A549 (cell line): ENCODE results near the gene LIPT2. TPM values are rescaled to one million over a fixed set of nuclear protein-coding genes. Genes with fewer than 3 reads are reported as not detected.

Source experiments
- ATAC-seq, 2 experiments: fragments of 200-7000 bp in 1 of 2; fragments of >200 bp in 1 of 2; cut with Nextera tagmentation in 1 of 2; cut with Tn5 transposase in 1 of 2; 3 replicates each; pipeline versions ENCODE4 v1.8.0 to v1.9.1; 2018 to 2020; ENCODE audit warnings: mild to moderate bottlenecking in 1 of 2, moderate library complexity in 1 of 2
- CTCF ChIA-PET: fragments of 300-600 bp; sonication (Branson Sonifier 250); formaldehyde crosslinking; extraction: SDS; loops from one replicate; lab custom pipeline; 2021; ENCODE audit warnings: antibody characterized with exemption, inconsistent platforms; lab: Yijun Ruan, JAX
- POLR2A ChIA-PET: fragments of 350-600 bp; formaldehyde crosslinking; extraction: SDS; loops from one replicate; lab custom pipeline; 2021; ENCODE audit warnings: antibody characterized with exemption, inconsistent platforms; lab: Yijun Ruan, JAX
- DNase-seq, 2 experiments: peaks; one replicate each; pipeline versions ENCODE4 v3.0.0 to v3.0.0-alpha.2; 2011 to 2016; ENCODE audit warnings: low read depth in 1 of 2, low spot score in 1 of 2
- FAIRE-seq: peaks from 2 replicates; lab custom pipeline; 2011; peaks lifted over from hg19 to GRCh38; lab: Jason Lieb, UNC
- H3K27ac ChIP-seq, 2 experiments: fragments of >200 bp; sonication (Bioruptor Twin); formaldehyde crosslinking; 3 replicates each; pipeline ENCODE4 v1.5.1; 2016 to 2017
- H3K4me1 ChIP-seq: fragments of >200 bp; sonication (Bioruptor Twin); formaldehyde crosslinking; 3 replicates; pipeline ENCODE4 v1.6.1; 2016
- H3K4me2 ChIP-seq: fragments of >200 bp; sonication (Bioruptor Twin); formaldehyde crosslinking; 3 replicates; pipeline ENCODE4 v1.6.1; 2016
- H3K4me3 ChIP-seq: fragments of >200 bp; sonication (Bioruptor Twin); formaldehyde crosslinking; 3 replicates; pipeline ENCODE4 v1.5.1; 2016
- H3K9me3 ChIP-seq: fragments of >200 bp; sonication (Bioruptor Twin); formaldehyde crosslinking; 3 replicates; pipeline ENCODE4 v1.6.1; 2016
- CBX8 ChIP-seq: fragments of 200-600 bp; sonication (generic); IDR thresholded peaks from 2 replicates; pipeline ENCODE4 v1.6.1; 2016
- CEBPB ChIP-seq, 2 experiments: fragments of >200 bp in 1 of 2; sonication (Bioruptor Twin) in 1 of 2; formaldehyde crosslinking in 1 of 2; IDR thresholded peaks; 2 replicates each; pipeline ENCODE4 v1.6.1; 2012 to 2016
- EHF ChIP-seq: fragments of 250-450 bp; sonication (Bioruptor Pico); IDR thresholded peaks from 2 replicates; pipeline ENCODE4 v1.5.0; 2020; ENCODE audit warnings: mild to moderate bottlenecking
- ESRRA ChIP-seq: fragments of 150-350 bp; IDR thresholded peaks from 2 replicates; pipeline ENCODE4 v1.6.1; 2014; ENCODE audit warnings: mild to moderate bottlenecking, low read length, borderline replicate concordance
- FOSB ChIP-seq: fragments of 250-450 bp; sonication (Bioruptor Pico); IDR thresholded peaks from 2 replicates; pipeline ENCODE4 v1.5.0; 2020; ENCODE audit warnings: mild to moderate bottlenecking, moderate library complexity
- FOSL2 ChIP-seq, 2 experiments: fragments of 450-650 bp in 1 of 2; fragments of >200 bp in 1 of 2; sonication (Bioruptor Twin) in 1 of 2; formaldehyde crosslinking; IDR thresholded peaks; 2 replicates each; pipeline versions ENCODE4 v1.5.0 to v1.6.1; 2016 to 2020; ENCODE audit warnings: mild to moderate bottlenecking in 1 of 2, moderate library complexity in 1 of 2
- HOXB13 ChIP-seq: fragments of 250-450 bp; sonication (Bioruptor Pico); IDR thresholded peaks from 2 replicates; pipeline ENCODE4 v1.5.0; 2020; ENCODE audit warnings: low read depth, mild to moderate bottlenecking, moderate library complexity
- KDM1A ChIP-seq: fragments of 200-600 bp; sonication (generic); IDR thresholded peaks from 2 replicates; pipeline ENCODE4 v1.6.1; 2016; ENCODE audit warnings: low read depth, mild to moderate bottlenecking
- MAZ ChIP-seq: fragments of 150-350 bp; IDR thresholded peaks from 2 replicates; pipeline ENCODE4 v1.6.1; 2014; ENCODE audit warnings: antibody characterized with exemption, low read depth, low read length, borderline replicate concordance
- NFE2L2 ChIP-seq: fragments of 150-350 bp; conservative IDR thresholded peaks from 2 replicates; pipeline ENCODE4 v1.6.1; 2014; ENCODE audit warnings: low read length
- NPAS2 ChIP-seq: fragments of 250-450 bp; sonication (Bioruptor Pico); IDR thresholded peaks from 2 replicates; pipeline ENCODE4 v1.8.0; 2022; ENCODE audit warnings: mild to moderate bottlenecking, moderate library complexity, borderline replicate concordance
- POLR2A ChIP-seq: IDR thresholded peaks from 2 replicates; pipeline ENCODE4 v1.6.1; 2012; ENCODE audit warnings: mild to moderate bottlenecking, low read length
- RCOR1 ChIP-seq: fragments of 150-350 bp; IDR thresholded peaks from 2 replicates; pipeline ENCODE4 v1.6.1; 2014; ENCODE audit warnings: antibody characterized with exemption, low read length, low read depth
- RFX5 ChIP-seq: fragments of 450-650 bp; IDR thresholded peaks from 2 replicates; pipeline ENCODE4 v1.7.1; 2014; ENCODE audit warnings: antibody characterized with exemption, mild to moderate bottlenecking, moderate library complexity
- RNF2 ChIP-seq: fragments of 200-600 bp; sonication (generic); IDR thresholded peaks from 2 replicates; pipeline ENCODE4 v1.6.1; 2016; ENCODE audit warnings: low read depth, mild to moderate bottlenecking, antibody characterized with exemption, moderate library complexity, borderline replicate concordance
- TP53 ChIP-seq: fragments of 250-450 bp; sonication (Bioruptor Pico); IDR thresholded peaks from 2 replicates; pipeline ENCODE4 v1.5.0; 2021; ENCODE audit warnings: mild to moderate bottlenecking, moderate library complexity
- ZC3H11A ChIP-seq: fragments of 450-650 bp; IDR thresholded peaks from 2 replicates; pipeline ENCODE4 v1.6.1; 2014; ENCODE audit warnings: antibody characterized with exemption, mild to moderate bottlenecking
- ZFP36 ChIP-seq: fragments of 450-650 bp; IDR thresholded peaks from 2 replicates; pipeline ENCODE4 v1.6.1; 2014; ENCODE audit warnings: borderline replicate concordance; ENCODE audit not compliant: partially characterized antibody
- ZNF302 ChIP-seq: fragments of 250-450 bp; sonication (Bioruptor Pico); IDR thresholded peaks from 2 replicates; pipeline ENCODE4 v1.9.0; 2021; ENCODE audit warnings: inconsistent platforms, mild to moderate bottlenecking, moderate library complexity
- ZSCAN20 ChIP-seq: fragments of 250-450 bp; sonication (Bioruptor Pico); IDR thresholded peaks from 2 replicates; pipeline ENCODE4 v1.8.0; 2022; ENCODE audit warnings: mild to moderate bottlenecking, moderate library complexity
- WGBS: methylation state at CpG from one replicate; pipeline ENCODE4 v1.1.6; 2017; ENCODE audit errors: missing lambda C conversion rate; 5-methylcytosine and 5-hydroxymethylcytosine counted together
- polyA plus RNA-seq, 4 experiments: library from polyadenylated mRNA; depleted of rRNA in 3 of 4; stranded (reverse); fragments of >200 nt; fragmentation: RNase III in 1 of 4; extraction: RNeasy Plus Mini Kit Qiagen cat#74134 plus additional on column Dnase treatment in 1 of 4; gene quantifications; 2 replicates in 3 of 4; 3 replicates in 1 of 4; pipeline ENCODE4 v1.2.3, GENCODE V29; 2011 to 2017
- TF ChIP-seq, protein P1 (sequence below): IDR thresholded peaks from 2 replicates; pipeline ENCODE4 v1.6.1; 2012
- TF ChIP-seq, protein P2 (sequence below): fragments of 200-600 bp; sonication (generic); IDR thresholded peaks from 2 replicates; pipeline ENCODE4 v1.6.1; 2016; ENCODE audit warnings: antibody characterized with exemption, mild to moderate bottlenecking, moderate library complexity
- TF ChIP-seq, protein P3 (sequence below): fragments of 250-450 bp; sonication (Bioruptor Pico); IDR thresholded peaks from 2 replicates; pipeline ENCODE4 v1.5.0; 2021; ENCODE audit warnings: mild to moderate bottlenecking, moderate library complexity, borderline replicate concordance
- TF ChIP-seq, protein P4 (sequence below): IDR thresholded peaks from 2 replicates; pipeline ENCODE4 v1.6.1; 2012; ENCODE audit warnings: low read depth, borderline replicate concordance
- TF ChIP-seq, protein P5 (sequence below): fragments of >200 bp; sonication (Bioruptor Twin); formaldehyde crosslinking; IDR thresholded peaks from 3 replicates; pipeline ENCODE4 v1.6.1; 2016

The LIPT2 gene
- polyA plus RNA-seq, 2 of the 4 experiments (the other 2 are of a cell fraction), result 4.8 to 9.8 TPM

DNA sequence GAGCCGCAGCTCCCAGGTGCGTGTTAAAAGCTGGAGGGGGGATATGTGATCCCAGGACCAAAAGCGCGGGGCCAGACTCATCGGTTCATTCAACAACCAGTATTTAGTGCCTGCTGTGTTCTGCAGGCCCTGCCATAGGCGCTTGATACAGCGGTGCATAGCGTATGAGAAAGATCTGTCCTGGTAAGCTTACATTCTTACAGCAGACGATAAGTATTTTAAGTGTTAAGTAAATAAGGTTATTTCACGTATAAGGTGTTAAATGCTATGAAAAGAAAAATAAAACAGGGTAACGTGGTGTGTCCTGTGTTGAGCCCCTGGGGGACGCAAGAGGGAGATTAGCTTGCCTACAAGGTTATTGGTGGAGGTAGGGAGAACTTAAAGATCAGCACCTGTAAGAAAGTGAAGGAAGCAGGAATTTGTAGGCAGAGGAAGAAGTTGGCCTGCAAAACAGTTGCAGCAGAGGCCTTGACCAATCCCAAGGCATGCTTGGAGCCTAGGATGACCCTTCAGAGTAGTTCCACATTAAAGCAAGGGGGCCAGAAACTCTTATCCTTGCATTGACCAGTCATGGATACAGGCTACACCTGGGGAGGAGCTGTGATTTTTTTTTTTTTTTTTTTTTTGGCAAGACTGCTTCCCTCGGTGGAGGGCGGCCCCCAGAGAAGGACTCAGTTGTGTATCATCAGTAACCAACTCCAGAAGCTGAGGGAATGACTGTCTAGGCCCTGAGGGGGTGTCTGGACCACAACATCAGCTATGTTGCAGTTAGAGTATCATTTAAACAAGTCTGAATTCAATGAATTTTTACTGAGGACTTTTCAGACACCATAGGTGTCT is 487 bp upstream of the LIPT2 start:
- ChIA-PET POLR2A (interaction anchor here (0.6 to 2.7 kb wide), 25 partner anchors 9 to 733 kb away, joined by 3 to 68 read pairs (median 4); partner anchors contain the start of genes C2CD3, PGM2L1, POLD3 and PPME1), CTCF (interaction anchor here (0.6 to 4.1 kb wide), 13 partner anchors 8 to 777 kb away, joined by 3 to 23 read pairs (median 3); no protein-coding TSS in a partner anchor)
- ATAC-seq, result peak; percentile 2 to 25; a peak in 5 of 6 replicates
- Histone ChIP-seq H3K4me1 (peaks cover 14% of the 10 kb centered on the region; the same call in 2 of the 3 replicates), H3K9me3 (no peaks in the 10 kb centered on the region; the same call in 2 of the 3 replicates)
- TF ChIP-seq, protein P1, sequence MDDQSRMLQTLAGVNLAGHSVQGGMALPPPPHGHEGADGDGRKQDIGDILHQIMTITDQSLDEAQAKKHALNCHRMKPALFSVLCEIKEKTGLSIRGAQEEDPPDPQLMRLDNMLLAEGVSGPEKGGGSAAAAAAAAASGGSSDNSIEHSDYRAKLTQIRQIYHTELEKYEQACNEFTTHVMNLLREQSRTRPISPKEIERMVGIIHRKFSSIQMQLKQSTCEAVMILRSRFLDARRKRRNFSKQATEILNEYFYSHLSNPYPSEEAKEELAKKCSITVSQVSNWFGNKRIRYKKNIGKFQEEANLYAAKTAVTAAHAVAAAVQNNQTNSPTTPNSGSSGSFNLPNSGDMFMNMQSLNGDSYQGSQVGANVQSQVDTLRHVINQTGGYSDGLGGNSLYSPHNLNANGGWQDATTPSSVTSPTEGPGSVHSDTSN, result no peak
- TF ChIP-seq, protein P2, sequence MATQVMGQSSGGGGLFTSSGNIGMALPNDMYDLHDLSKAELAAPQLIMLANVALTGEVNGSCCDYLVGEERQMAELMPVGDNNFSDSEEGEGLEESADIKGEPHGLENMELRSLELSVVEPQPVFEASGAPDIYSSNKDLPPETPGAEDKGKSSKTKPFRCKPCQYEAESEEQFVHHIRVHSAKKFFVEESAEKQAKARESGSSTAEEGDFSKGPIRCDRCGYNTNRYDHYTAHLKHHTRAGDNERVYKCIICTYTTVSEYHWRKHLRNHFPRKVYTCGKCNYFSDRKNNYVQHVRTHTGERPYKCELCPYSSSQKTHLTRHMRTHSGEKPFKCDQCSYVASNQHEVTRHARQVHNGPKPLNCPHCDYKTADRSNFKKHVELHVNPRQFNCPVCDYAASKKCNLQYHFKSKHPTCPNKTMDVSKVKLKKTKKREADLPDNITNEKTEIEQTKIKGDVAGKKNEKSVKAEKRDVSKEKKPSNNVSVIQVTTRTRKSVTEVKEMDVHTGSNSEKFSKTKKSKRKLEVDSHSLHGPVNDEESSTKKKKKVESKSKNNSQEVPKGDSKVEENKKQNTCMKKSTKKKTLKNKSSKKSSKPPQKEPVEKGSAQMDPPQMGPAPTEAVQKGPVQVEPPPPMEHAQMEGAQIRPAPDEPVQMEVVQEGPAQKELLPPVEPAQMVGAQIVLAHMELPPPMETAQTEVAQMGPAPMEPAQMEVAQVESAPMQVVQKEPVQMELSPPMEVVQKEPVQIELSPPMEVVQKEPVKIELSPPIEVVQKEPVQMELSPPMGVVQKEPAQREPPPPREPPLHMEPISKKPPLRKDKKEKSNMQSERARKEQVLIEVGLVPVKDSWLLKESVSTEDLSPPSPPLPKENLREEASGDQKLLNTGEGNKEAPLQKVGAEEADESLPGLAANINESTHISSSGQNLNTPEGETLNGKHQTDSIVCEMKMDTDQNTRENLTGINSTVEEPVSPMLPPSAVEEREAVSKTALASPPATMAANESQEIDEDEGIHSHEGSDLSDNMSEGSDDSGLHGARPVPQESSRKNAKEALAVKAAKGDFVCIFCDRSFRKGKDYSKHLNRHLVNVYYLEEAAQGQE, result no peak
- TF ChIP-seq ZFP36 (no peak), ESRRA (no peak), TP53 (CRISPR knock-in tag) (no peak), ZC3H11A (no peak), EHF (no peak), FOSL2 (IDR thresholded peaks at IDR 0.05) (no peak), FOSL2 (CRISPR knock-in tag; IDR thresholded peaks at IDR 0.05) (no peak), CEBPB (IDR thresholded peaks at IDR 0.05) (no peak), ZNF302 (CRISPR knock-in tag) (no peak), NPAS2 (CRISPR knock-in tag) (no peak), RCOR1 (no peak), CBX8 (no peak)
- TF ChIP-seq, protein P3, sequence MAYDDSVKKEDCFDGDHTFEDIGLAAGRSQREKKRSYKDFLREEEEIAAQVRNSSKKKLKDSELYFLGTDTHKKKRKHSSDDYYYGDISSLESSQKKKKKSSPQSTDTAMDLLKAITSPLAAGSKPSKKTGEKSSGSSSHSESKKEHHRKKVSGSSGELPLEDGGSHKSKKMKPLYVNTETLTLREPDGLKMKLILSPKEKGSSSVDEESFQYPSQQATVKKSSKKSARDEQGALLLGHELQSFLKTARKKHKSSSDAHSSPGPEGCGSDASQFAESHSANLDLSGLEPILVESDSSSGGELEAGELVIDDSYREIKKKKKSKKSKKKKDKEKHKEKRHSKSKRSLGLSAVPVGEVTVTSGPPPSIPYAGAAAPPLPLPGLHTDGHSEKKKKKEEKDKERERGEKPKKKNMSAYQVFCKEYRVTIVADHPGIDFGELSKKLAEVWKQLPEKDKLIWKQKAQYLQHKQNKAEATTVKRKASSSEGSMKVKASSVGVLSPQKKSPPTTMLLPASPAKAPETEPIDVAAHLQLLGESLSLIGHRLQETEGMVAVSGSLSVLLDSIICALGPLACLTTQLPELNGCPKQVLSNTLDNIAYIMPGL (CRISPR knock-in tag), result no peak
- TF ChIP-seq, all 56 proteins: peak for 0
- WGBS, result 2% methylated on average over 11 of the region's 14 CpGs
- Histone ChIP-seq H3K4me3 (peak overlapping the region; percentile 62), H3K27ac (peak overlapping the region; percentile 93 to 98), H3K4me2 (peak overlapping the region; percentile 84)
- FAIRE-seq (no peak), DNase-seq (peak in 1 of 2 experiments; percentile 33)

DNA sequence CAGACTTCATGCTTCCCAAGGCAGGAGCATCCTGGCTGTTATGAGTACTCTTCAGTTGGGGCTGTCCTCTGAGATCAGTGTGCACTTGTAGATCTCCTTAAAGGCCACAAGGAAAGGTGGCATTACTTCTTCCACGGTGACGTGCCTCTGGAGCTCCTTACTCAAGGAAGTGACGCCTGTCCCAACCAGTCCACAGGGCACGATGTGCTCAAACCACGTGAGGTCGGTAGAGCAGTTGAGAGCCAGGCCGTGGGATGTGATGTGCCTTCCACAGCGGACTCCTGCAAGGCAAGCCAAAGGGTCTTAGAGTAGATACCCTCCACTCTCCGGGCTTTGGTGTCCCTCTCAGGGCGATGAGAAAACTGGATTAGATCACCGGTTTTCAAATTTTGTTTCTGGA is 1.4 kb downstream of the LIPT2 start:
- ATAC-seq (no peak), DNase-seq (no peak), FAIRE-seq (no peak)
- CTCF ChIA-PET, result interaction anchor here (1.8 to 4.1 kb wide), 3 partner anchors 18 to 80 kb away, joined by 3 to 23 read pairs (median 19); no protein-coding TSS in a partner anchor
- 93% methylated on average over 11 of the region's 11 CpGs for WGBS
- Histone ChIP-seq H3K9me3 (no peaks in the 10 kb centered on the region; the same call in 2 of the 3 replicates), H3K27ac (peak overlapping the region; percentile 93 to 98; a peak in 4 of 6 replicates), H3K4me2 (peak overlapping the region; percentile 75), H3K4me1 (peaks cover 14% of the 10 kb centered on the region; the same call in 2 of the 3 replicates), H3K4me3 (peak overlapping the region; percentile 62; the same call in 2 of the 3 replicates)
- POLR2A ChIA-PET, result interaction anchor here (2.2 kb wide), 1 partner anchor 30 kb away, joined by 13 read pairs; no protein-coding TSS in a partner anchor
- TF ChIP-seq, protein P4, sequence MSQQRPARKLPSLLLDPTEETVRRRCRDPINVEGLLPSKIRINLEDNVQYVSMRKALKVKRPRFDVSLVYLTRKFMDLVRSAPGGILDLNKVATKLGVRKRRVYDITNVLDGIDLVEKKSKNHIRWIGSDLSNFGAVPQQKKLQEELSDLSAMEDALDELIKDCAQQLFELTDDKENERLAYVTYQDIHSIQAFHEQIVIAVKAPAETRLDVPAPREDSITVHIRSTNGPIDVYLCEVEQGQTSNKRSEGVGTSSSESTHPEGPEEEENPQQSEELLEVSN, result no peak
- TF ChIP-seq, protein P1, result no peak
- TF ChIP-seq KDM1A (no peak), NFE2L2 (no peak), RNF2 (no peak), MAZ (no peak), EHF (no peak), FOSB (CRISPR knock-in tag) (no peak), HOXB13 (no peak), ZSCAN20 (no peak), POLR2A (no peak), RFX5 (no peak)
- TF ChIP-seq, protein P5, sequence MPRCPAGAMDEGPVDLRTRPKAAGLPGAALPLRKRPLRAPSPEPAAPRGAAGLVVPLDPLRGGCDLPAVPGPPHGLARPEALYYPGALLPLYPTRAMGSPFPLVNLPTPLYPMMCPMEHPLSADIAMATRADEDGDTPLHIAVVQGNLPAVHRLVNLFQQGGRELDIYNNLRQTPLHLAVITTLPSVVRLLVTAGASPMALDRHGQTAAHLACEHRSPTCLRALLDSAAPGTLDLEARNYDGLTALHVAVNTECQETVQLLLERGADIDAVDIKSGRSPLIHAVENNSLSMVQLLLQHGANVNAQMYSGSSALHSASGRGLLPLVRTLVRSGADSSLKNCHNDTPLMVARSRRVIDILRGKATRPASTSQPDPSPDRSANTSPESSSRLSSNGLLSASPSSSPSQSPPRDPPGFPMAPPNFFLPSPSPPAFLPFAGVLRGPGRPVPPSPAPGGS, result no peak
